ENCODE measurements around the gene GTPBP1. TPM values are rescaled to one million over a fixed set of nuclear protein-coding genes. Genes with fewer than 3 reads are reported as not detected.

Gene GTPBP1
- total RNA-seq, 3 donors from 2014 or later (not counting 1 experiment from before 2014, with no cell fraction given), result 236 to 259 (median 249) TPM

DNA sequence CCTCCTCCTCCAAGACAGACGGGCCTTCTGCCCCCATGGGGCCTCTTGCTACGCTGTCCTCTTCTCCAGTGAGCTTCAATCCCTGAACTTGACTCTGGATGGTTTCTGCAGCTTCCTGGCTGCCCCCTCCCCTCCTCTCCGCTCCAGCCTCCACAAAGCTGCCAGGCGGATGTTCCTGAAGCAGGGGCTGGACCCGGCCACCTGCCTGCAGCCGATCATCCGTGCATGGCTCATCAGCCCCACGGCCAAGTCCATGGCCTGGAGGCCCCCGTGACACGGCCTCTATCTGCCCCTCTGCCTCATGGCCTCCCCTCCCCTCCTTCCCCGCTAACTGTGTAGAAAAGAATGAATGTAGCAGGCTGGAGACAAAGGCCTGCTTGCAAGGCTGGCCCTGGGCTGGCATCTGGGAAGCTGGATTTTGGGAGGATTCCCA, 56.8 kb downstream of the GTPBP1 start:
- intact Hi-C loops (cut with micrococcal nuclease), result no loop called here
- ATAC-seq (no peak), DNase-seq (no peak)
- no peaks in the 10 kb centered on the region for H3K9me3 Mint-ChIP-seq
- H3K9me3 ChIP-seq (ENCODE audit: control insufficient read depth, insufficient read depth, low read length), result no peaks in the 10 kb centered on the region
- H3K27me3 ChIP-seq (ENCODE audit: control insufficient read depth, insufficient read depth, low read length), result no peaks in the 10 kb centered on the region
- H3K27me3 Mint-ChIP-seq (ENCODE audit: low read depth in 2 of 2), result no peaks in the 10 kb centered on the region
- peaks cover 10 to 22% of the 10 kb centered on the region in 2 donors for H3K4me1 Mint-ChIP-seq
- no peak overlapping the region for H3K4me3 Mint-ChIP-seq
- no peak overlapping the region for H3K27ac ChIP-seq (ENCODE audit: low read length)
- H3K36me3 ChIP-seq (ENCODE audit: control insufficient read depth, insufficient read depth, low read length), result no peaks in the 10 kb centered on the region
- WGBS (ENCODE audit: insufficient coverage), result 93% methylated on average over 10 of the region's 11 CpGs
- peaks cover 45% of the 10 kb centered on the region for H3K4me1 ChIP-seq (ENCODE audit: control insufficient read depth, insufficient read depth, low read length)
- TF ChIP-seq, protein P1, sequence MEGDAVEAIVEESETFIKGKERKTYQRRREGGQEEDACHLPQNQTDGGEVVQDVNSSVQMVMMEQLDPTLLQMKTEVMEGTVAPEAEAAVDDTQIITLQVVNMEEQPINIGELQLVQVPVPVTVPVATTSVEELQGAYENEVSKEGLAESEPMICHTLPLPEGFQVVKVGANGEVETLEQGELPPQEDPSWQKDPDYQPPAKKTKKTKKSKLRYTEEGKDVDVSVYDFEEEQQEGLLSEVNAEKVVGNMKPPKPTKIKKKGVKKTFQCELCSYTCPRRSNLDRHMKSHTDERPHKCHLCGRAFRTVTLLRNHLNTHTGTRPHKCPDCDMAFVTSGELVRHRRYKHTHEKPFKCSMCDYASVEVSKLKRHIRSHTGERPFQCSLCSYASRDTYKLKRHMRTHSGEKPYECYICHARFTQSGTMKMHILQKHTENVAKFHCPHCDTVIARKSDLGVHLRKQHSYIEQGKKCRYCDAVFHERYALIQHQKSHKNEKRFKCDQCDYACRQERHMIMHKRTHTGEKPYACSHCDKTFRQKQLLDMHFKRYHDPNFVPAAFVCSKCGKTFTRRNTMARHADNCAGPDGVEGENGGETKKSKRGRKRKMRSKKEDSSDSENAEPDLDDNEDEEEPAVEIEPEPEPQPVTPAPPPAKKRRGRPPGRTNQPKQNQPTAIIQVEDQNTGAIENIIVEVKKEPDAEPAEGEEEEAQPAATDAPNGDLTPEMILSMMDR (IDR thresholded peaks at IDR 0.05), result no peak
- no peak overlapping the region for H3K27ac Mint-ChIP-seq
- no peak overlapping the region for H3K4me3 ChIP-seq (ENCODE audit: low read length)
- no peaks in the 10 kb centered on the region for H3K36me3 Mint-ChIP-seq

DNA sequence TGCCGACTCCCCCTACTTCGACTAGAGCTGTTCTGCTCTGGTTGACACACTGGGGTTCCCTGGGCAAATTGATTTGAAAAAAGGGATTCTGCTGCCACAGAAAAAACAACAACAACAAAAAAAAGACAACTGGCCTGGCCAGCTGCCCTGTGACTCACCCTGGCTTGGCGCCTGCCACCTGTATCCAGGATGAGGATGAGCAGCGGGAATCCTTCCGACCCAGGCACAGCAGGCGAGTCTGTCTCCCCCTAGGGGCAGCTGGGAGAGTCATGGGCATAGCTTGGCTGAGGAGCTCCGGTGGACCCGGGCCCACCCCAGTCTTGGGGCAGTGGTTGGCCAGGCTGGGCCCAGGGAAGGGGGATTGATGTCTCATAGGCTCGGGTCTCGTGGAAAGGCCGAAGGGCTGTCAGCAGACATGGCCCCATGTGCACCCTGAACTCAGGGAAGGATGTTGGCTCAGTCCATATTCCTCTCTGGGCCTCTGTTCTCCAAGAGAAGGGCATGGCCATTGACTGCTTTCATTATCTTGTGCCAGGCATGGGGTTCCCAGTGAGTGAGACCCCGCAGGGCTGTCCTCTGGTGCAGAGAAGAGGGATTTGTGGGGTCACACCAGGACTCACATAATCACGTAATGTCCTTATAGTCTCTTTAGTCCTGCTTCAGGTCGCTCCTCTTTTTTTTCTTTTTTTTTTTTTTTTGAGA, 60.5 kb downstream of the GTPBP1 start:
- intact Hi-C loops (cut with micrococcal nuclease), result no loop called here
- no peak overlapping the region for H3K4me3 Mint-ChIP-seq

GRCh38 chr22:38767313-38767712, 61.6 kb downstream of the GTPBP1 start:
- H3K27me3 Mint-ChIP-seq (ENCODE audit: low read depth in 2 of 2), result no peaks in the 10 kb centered on the region
- Histone ChIP-seq H3K9me3 (ENCODE audit: control insufficient read depth, insufficient read depth, low read length) (no peaks in the 10 kb centered on the region), H3K4me1 (ENCODE audit: control insufficient read depth, insufficient read depth, low read length) (peaks cover 8% of the 10 kb centered on the region), H3K27me3 (ENCODE audit: control insufficient read depth, insufficient read depth, low read length) (no peaks in the 10 kb centered on the region), H3K27ac (ENCODE audit: low read length) (no peak overlapping the region), H3K36me3 (ENCODE audit: control insufficient read depth, insufficient read depth, low read length) (no peaks in the 10 kb centered on the region), H3K4me3 (ENCODE audit: low read length) (no peak overlapping the region)
- no peaks in the 10 kb centered on the region for H3K36me3 Mint-ChIP-seq
- no peaks in the 10 kb centered on the region for H3K9me3 Mint-ChIP-seq
- H3K4me1 Mint-ChIP-seq, result peaks cover 4 to 16% of the 10 kb centered on the region in 2 donors
- no peak for DNase-seq
- no peak overlapping the region for H3K4me3 Mint-ChIP-seq
- TF ChIP-seq, protein P1 (IDR thresholded peaks at IDR 0.05), result no peak
- no peak overlapping the region for H3K27ac Mint-ChIP-seq
- intact Hi-C loops (cut with micrococcal nuclease), result no loop called here
- no peak for ATAC-seq
- WGBS (ENCODE audit: insufficient coverage), result 83% methylated on average over 9 of the region's 9 CpGs

More for the DNA sequence above, 60.5 kb downstream of the GTPBP1 start:
- Histone ChIP-seq H3K9me3 (ENCODE audit: control insufficient read depth, insufficient read depth, low read length) (no peaks in the 10 kb centered on the region), H3K27me3 (ENCODE audit: control insufficient read depth, insufficient read depth, low read length) (no peaks in the 10 kb centered on the region), H3K36me3 (ENCODE audit: control insufficient read depth, insufficient read depth, low read length) (no peaks in the 10 kb centered on the region), H3K4me3 (ENCODE audit: low read length) (no peak overlapping the region), H3K27ac (ENCODE audit: low read length) (no peak overlapping the region), H3K4me1 (ENCODE audit: control insufficient read depth, insufficient read depth, low read length) (peaks cover 11% of the 10 kb centered on the region)
- DNase-seq (peak; percentile 35 to 74), ATAC-seq (peak in 2 of 3 donors; percentile 66 to 67)
- TF ChIP-seq, protein P1 (IDR thresholded peaks at IDR 0.05), result peak; percentile 47
- 77% methylated on average over 14 of the region's 14 CpGs for WGBS (ENCODE audit: insufficient coverage)
- no peaks in the 10 kb centered on the region for H3K36me3 Mint-ChIP-seq
- H3K27ac Mint-ChIP-seq, result no peak overlapping the region
- H3K9me3 Mint-ChIP-seq, result no peaks in the 10 kb centered on the region
- peaks cover 4 to 16% of the 10 kb centered on the region in 2 donors for H3K4me1 Mint-ChIP-seq
- H3K27me3 Mint-ChIP-seq (ENCODE audit: low read depth in 2 of 2), result no peaks in the 10 kb centered on the region

- intact Hi-C loops (cut with micrococcal nuclease), result no loop called here
- no peaks in the 10 kb centered on the region for H3K9me3 ChIP-seq (ENCODE audit: control insufficient read depth, insufficient read depth, low read length)
- no peak for DNase-seq
- ATAC-seq, result no peak
- H3K4me1 ChIP-seq (ENCODE audit: control insufficient read depth, insufficient read depth, low read length), result peaks cover 8% of the 10 kb centered on the region
- H3K27me3 Mint-ChIP-seq (ENCODE audit: low read depth in 2 of 2), result no peaks in the 10 kb centered on the region
- H3K36me3 ChIP-seq (ENCODE audit: control insufficient read depth, insufficient read depth, low read length), result no peaks in the 10 kb centered on the region
- H3K4me3 Mint-ChIP-seq, result no peak overlapping the region
- H3K4me3 ChIP-seq (ENCODE audit: low read length), result no peak overlapping the region
- no peak overlapping the region for H3K27ac ChIP-seq (ENCODE audit: low read length)
- no peak overlapping the region for H3K27ac Mint-ChIP-seq
- WGBS (ENCODE audit: insufficient coverage), result 98% methylated on average over 11 of the region's 11 CpGs
- H3K27me3 ChIP-seq (ENCODE audit: control insufficient read depth, insufficient read depth, low read length), result no peaks in the 10 kb centered on the region
- no peaks in the 10 kb centered on the region for H3K9me3 Mint-ChIP-seq
- peaks cover 4 to 16% of the 10 kb centered on the region in 2 donors for H3K4me1 Mint-ChIP-seq
- no peaks in the 10 kb centered on the region for H3K36me3 Mint-ChIP-seq
- TF ChIP-seq, protein P1 (IDR thresholded peaks at IDR 0.05), result no peak
Observed at GRCh38 chr22:38768036-38768435, 62.3 kb downstream of the GTPBP1 start.
